CD8-positive, alpha-beta memory T cell (primary cell): ENCODE results near the gene RNPEP. TPM values are rescaled to one million over a fixed set of nuclear protein-coding genes. Genes with fewer than 3 reads are reported as not detected.
"Not testable (repeated sequence)": the region's sequence is repeated elsewhere in the genome, so short reads cannot be mapped to it uniquely, and the experiment has no call there.

Source experiments
- CTCF ChIA-PET: fragments of 350-600 bp; sonication (Branson Sonifier 250); formaldehyde crosslinking; loops from one replicate; lab custom pipeline; 2021; ENCODE audit warnings: antibody characterized with exemption; lab: Charles Lee
- POLR2A ChIA-PET: fragments of 350-600 bp; sonication (Branson Sonifier 250); formaldehyde crosslinking; loops from one replicate; lab custom pipeline; 2021; ENCODE audit warnings: antibody characterized with exemption; lab: Charles Lee
- DNase-seq, 5 donors: peaks; one replicate each; pipeline versions ENCODE4 v3.0.0 to v3.0.0-alpha.2; 2020 to 2022; ENCODE audit warnings: mixed read lengths in 1 of 5
- H3K27ac ChIP-seq: one replicate; pipeline ENCODE4 v1.7.0; 2013; ENCODE audit warnings: low read depth, mild to moderate bottlenecking, low read length, moderate library complexity
- H3K27me3 ChIP-seq: 2 replicates; pipeline ENCODE4 v1.7.0; 2013; ENCODE audit warnings: low read length, mild to moderate bottlenecking; ENCODE audit not compliant: insufficient read depth, poor library complexity, severe bottlenecking
- H3K36me3 ChIP-seq: 2 replicates; pipeline ENCODE4 v1.7.0; 2013; ENCODE audit warnings: mild to moderate bottlenecking, low read length, moderate library complexity; ENCODE audit not compliant: insufficient read depth
- H3K4me1 ChIP-seq: 2 replicates; pipeline ENCODE4 v1.7.0; 2013; ENCODE audit warnings: mild to moderate bottlenecking, low read length, moderate library complexity; ENCODE audit not compliant: insufficient read depth
- H3K4me3 ChIP-seq: 2 replicates; pipeline ENCODE4 v1.7.0; 2013; ENCODE audit warnings: mild to moderate bottlenecking, low read length
- H3K9me3 ChIP-seq: 2 replicates; pipeline ENCODE4 v1.7.0; 2013; ENCODE audit warnings: mild to moderate bottlenecking, low read length
- H3K27ac Mint-ChIP-seq, 8 donors: one replicate each; pipeline ENCODE4 v1.8.0; 2020 to 2021; ENCODE audit warnings: mixed read lengths in 8 of 8, mild to moderate bottlenecking in 6 of 8, inconsistent platforms in 3 of 8, moderate library complexity in 3 of 8
- H3K27me3 Mint-ChIP-seq, 2 donors: one replicate each; pipeline ENCODE4 v1.8.0; 2020 to 2021; ENCODE audit warnings: mixed read lengths in 2 of 2, mild to moderate bottlenecking in 1 of 2, moderate library complexity in 1 of 2
- H3K36me3 Mint-ChIP-seq, 3 donors: one replicate each; pipeline ENCODE4 v1.8.0; 2020 to 2021; ENCODE audit warnings: mixed read lengths in 3 of 3, inconsistent platforms in 1 of 3, mild to moderate bottlenecking in 1 of 3
- H3K4me1 Mint-ChIP-seq, 3 donors: one replicate each; pipeline ENCODE4 v1.8.0; 2020 to 2021; ENCODE audit warnings: mixed read lengths in 3 of 3, inconsistent platforms in 1 of 3, mild to moderate bottlenecking in 1 of 3
- H3K4me3 Mint-ChIP-seq, 7 donors: one replicate each; pipeline ENCODE4 v1.8.0; 2020 to 2021; ENCODE audit warnings: mixed read lengths in 7 of 7, mild to moderate bottlenecking in 6 of 7, moderate library complexity in 4 of 7, inconsistent platforms in 2 of 7
- H3K9me3 Mint-ChIP-seq, 5 donors: one replicate each; pipeline ENCODE4 v1.8.0; 2020 to 2022; ENCODE audit warnings: mixed read lengths in 5 of 5, mild to moderate bottlenecking in 3 of 5, moderate library complexity in 2 of 5, inconsistent platforms in 1 of 5
- polyA plus RNA-seq: library from polyadenylated mRNA; unstranded; fragments of 300-500 nt; fragmentation: Illumina TruSeq; gene quantifications from one replicate; pipeline ENCODE4 v1.2.3, GENCODE V29; 2021
- total RNA-seq, 2 experiments: library from RNA; stranded (reverse); gene quantifications; one replicate each; pipeline ENCODE4 v1.2.3, GENCODE V29; 2021

Gene RNPEP
- total and polyA plus RNA-seq, 3 experiments from 2014 or later: 30.5 to 36.3 (median 33.2) TPM

DNA sequence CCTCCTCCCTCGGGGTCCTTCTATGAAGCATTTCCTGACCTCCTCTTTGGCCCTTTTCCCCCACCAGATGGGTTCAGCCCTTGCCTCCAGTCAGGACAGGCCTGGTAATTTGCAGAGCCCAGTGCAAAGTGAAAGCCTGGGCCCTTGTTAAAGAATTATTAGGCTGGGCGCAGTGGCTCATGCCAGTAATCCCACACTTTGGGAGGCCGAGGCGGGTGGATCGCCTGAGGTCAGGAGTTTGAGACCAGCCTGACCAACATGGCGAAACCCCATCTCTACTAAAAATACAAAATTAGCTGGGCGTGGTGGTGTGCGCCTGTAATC, 36.7 kb downstream of the RNPEP start:
- H3K36me3 ChIP-seq, H3K9me3 Mint-ChIP-seq, H3K27me3 ChIP-seq, DNase-seq, POLR2A ChIA-PET, CTCF ChIA-PET, H3K27ac Mint-ChIP-seq, H3K4me3 ChIP-seq, H3K36me3 Mint-ChIP-seq, H3K4me3 Mint-ChIP-seq, H3K9me3 ChIP-seq, H3K4me1 Mint-ChIP-seq, H3K4me1 ChIP-seq: not testable (repeated sequence)
- peak overlapping the region; percentile 39 for H3K27ac ChIP-seq
- peaks cover 5 to 24% of the 10 kb centered on the region in 2 donors for H3K27me3 Mint-ChIP-seq

DNA sequence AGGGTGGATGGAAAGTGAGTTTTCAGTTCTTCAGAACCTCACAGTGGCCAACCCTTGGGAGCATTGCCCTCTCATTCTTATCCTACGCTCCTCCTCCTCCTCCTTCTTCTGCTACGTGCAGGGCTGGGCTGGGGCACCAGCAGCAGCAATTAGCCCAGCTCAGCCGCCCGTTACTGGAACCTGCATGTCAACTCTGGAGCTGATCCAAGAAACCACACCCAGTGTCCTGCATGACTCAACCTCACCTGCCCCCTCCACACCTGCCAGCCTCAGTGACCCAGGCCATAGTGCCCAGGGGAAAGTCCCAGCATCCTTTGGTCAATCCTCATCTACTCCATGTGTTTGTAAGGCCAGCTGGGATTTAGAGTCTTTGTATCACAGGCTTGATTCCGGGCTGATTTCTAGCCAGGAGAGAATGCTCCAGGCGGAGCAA, 40.6 kb downstream of the RNPEP start:
- Mint-ChIP-seq H3K27me3 (peaks cover 8 to 20% of the 10 kb centered on the region in 2 donors), H3K27ac (no peak overlapping the region), H3K36me3 (no peaks in the 10 kb centered on the region), H3K4me1 (no peaks in the 10 kb centered on the region), H3K4me3 (no peak overlapping the region), H3K9me3 (no peaks in the 10 kb centered on the region)
- H3K36me3 ChIP-seq: no peaks in the 10 kb centered on the region
- H3K27ac ChIP-seq: no peak overlapping the region
- no peaks in the 10 kb centered on the region for H3K9me3 ChIP-seq
- no peak for DNase-seq
- ChIA-PET CTCF (no interaction called here), POLR2A (no interaction called here)
- no peaks in the 10 kb centered on the region for H3K27me3 ChIP-seq
- no peaks in the 10 kb centered on the region for H3K4me1 ChIP-seq
- H3K4me3 ChIP-seq: no peak overlapping the region

DNA sequence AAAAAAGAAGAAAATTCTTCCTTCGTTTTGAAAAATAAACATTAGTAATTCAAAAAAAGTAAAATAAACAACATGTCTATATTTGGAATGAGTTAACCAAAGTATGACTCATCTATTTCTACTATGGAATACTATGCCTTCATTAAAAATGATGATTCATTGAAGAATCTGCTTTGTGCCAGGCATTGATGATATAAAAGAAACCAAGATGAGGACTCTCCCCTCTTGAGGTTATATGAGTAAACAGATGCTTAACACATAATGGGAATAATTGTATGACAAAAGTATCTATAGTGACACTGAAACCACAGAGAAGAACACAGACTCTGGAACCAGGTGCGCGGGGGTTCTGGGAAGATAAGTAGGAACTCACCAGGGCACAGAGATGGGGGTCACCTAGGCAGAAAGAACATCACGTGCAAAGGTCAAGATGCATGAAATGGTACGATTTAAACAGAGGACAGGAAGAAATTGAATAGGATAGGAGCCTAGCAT, 46.8 kb downstream of the RNPEP start:
- no peaks in the 10 kb centered on the region for H3K4me1 Mint-ChIP-seq
- Histone ChIP-seq H3K36me3 (no peaks in the 10 kb centered on the region), H3K27ac (no peak overlapping the region), H3K4me3 (no peak overlapping the region), H3K4me1 (no peaks in the 10 kb centered on the region), H3K9me3 (no peaks in the 10 kb centered on the region), H3K27me3 (no peaks in the 10 kb centered on the region)
- H3K27ac Mint-ChIP-seq: no peak overlapping the region
- no peak for DNase-seq
- no peaks in the 10 kb centered on the region for H3K9me3 Mint-ChIP-seq
- H3K36me3 Mint-ChIP-seq: no peaks in the 10 kb centered on the region
- CTCF ChIA-PET: no interaction called here
- no peak overlapping the region for H3K4me3 Mint-ChIP-seq
- H3K27me3 Mint-ChIP-seq: peaks cover 3 to 5% of the 10 kb centered on the region in 2 donors
- POLR2A ChIA-PET: no interaction called here

DNA sequence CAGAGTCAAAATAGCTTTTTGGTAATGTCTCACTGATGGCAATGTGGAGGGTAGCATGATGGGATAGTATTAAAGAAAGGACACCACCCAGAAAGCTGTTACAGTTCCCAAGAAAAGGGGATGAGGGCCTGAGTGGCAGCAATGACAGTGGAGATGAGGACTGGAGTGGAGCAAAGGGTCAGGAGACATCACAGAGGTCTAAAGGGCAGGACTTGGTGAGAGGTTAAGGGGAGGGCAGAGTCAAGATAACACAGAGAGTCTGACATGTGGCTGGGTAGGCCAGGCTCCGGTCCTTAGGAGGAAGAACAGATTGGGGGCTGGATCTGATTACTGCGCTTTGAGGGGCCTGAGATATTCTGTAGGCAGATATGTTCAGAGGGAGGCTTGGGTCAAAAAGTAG, 47.3 kb downstream of the RNPEP start:
- H3K4me3 Mint-ChIP-seq: no peak overlapping the region
- Histone ChIP-seq H3K9me3 (no peaks in the 10 kb centered on the region), H3K4me1 (no peaks in the 10 kb centered on the region), H3K4me3 (no peak overlapping the region), H3K36me3 (no peaks in the 10 kb centered on the region), H3K27me3 (no peaks in the 10 kb centered on the region), H3K27ac (no peak overlapping the region)
- DNase-seq: no peak
- H3K4me1 Mint-ChIP-seq: no peaks in the 10 kb centered on the region
- ChIA-PET CTCF (no interaction called here), POLR2A (no interaction called here)
- peaks cover 3 to 5% of the 10 kb centered on the region in 2 donors for H3K27me3 Mint-ChIP-seq
- no peak overlapping the region for H3K27ac Mint-ChIP-seq
- H3K36me3 Mint-ChIP-seq: no peaks in the 10 kb centered on the region
- no peaks in the 10 kb centered on the region for H3K9me3 Mint-ChIP-seq

DNA sequence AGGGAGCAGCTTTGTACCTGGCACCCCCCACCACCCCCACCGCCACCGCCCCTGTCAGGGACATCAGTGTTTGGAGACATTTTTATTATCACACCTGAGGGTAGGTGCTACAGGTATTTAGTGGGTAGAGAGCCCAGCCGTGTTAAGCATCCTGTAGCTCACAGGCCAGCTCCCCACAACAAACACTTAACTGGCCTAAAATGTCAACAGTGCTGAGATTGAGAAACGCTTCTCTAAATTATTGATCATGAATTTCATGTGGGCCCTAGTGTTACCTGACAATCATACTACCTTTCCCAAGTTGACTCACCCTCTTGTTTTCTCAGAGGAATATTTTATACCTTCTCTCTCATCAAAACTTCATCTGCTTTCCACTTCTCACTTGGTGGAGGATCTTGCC, 49.3 kb downstream of the RNPEP start:
- Histone ChIP-seq H3K4me3 (no peak overlapping the region), H3K4me1 (no peaks in the 10 kb centered on the region), H3K9me3 (no peaks in the 10 kb centered on the region), H3K36me3 (no peaks in the 10 kb centered on the region), H3K27me3 (no peaks in the 10 kb centered on the region), H3K27ac (no peak overlapping the region)
- H3K27ac Mint-ChIP-seq: no peak overlapping the region
- ChIA-PET POLR2A (no interaction called here), CTCF (no interaction called here)
- no peak for DNase-seq
- H3K4me1 Mint-ChIP-seq: no peaks in the 10 kb centered on the region
- H3K4me3 Mint-ChIP-seq: no peak overlapping the region
- H3K27me3 Mint-ChIP-seq: peaks cover 5% of the 10 kb centered on the region in 2 donors
- no peaks in the 10 kb centered on the region for H3K36me3 Mint-ChIP-seq
- H3K9me3 Mint-ChIP-seq: no peaks in the 10 kb centered on the region

DNA sequence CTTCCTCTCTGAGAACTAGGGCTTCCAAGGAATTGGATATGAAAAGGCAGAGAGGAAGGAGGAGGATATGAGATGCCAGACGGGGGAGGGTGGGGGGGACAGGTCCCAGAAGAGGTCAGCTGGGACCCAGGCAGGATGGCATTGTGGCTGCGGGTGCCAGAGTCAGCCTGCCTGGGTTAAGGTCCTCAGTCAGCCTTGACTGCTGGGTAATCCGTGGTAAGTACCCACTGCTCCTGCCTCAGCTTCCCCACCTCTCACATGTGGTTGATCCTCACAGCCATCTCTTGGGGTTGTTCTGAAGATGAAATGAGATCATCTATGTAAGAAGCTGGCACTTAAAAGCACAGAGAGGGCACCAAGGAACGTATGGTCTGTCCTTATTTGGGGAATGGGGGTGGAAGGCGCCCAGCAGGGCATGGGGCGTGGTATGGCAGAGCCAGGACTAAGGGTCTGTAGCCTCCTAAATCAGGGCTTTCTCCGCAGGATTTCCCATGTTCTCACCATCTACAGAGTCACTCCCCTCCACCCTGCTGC, 51.8 kb downstream of the RNPEP start:
- Mint-ChIP-seq H3K4me3 (no peak overlapping the region), H3K27ac (no peak overlapping the region), H3K4me1 (no peaks in the 10 kb centered on the region), H3K27me3 (peaks cover 5% of the 10 kb centered on the region in 2 donors), H3K36me3 (no peaks in the 10 kb centered on the region), H3K9me3 (no peaks in the 10 kb centered on the region)
- H3K4me3 ChIP-seq: no peak overlapping the region
- H3K27me3 ChIP-seq: no peaks in the 10 kb centered on the region
- no peaks in the 10 kb centered on the region for H3K4me1 ChIP-seq
- ChIA-PET POLR2A (no interaction called here), CTCF (no interaction called here)
- DNase-seq: no peak
- H3K36me3 ChIP-seq: no peaks in the 10 kb centered on the region
- no peaks in the 10 kb centered on the region for H3K9me3 ChIP-seq
- no peak overlapping the region for H3K27ac ChIP-seq

DNA sequence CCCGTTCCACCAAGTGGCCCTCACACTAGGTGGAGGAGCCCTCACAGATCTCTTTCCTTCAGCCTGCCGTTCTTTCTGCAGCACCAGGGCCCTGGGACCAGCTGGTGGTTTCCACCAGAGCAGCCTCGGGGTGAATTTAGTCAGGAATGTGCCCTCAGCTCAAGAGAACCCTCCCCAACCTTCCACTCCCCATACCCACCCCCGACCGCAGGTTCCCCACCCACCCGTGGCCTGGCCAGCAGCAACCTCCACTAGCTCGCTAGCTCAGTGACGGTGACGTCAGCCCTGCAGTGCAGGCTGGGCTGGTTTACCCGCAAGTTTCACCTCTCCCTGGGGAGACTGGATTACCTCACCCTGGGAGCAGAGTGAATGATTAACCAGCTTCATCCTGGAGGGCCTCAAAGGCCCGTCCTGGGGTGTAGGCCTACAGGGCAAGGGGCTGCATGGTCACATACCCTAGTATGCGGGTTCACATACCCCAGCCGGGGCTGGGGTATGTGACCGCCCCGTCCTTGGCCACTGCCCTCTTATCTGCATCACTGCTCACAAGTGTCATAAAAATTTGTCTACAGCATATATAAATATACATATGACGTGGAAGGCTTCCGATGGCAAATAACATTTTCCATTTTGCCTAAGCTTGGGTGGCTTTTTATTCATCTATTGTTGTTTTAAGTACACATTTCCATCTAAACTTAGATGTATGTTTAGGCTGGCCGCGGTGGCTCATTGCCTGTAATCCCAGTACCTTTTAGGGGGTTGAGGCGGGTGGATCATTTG, 52.4 kb downstream of the RNPEP start:
- peaks cover 5% of the 10 kb centered on the region in 2 donors for H3K27me3 Mint-ChIP-seq
- H3K27ac Mint-ChIP-seq: peak overlapping the region in 1 of 8 donors; percentile 59
- CTCF ChIA-PET: no interaction called here
- POLR2A ChIA-PET: no interaction called here
- no peak overlapping the region for H3K27ac ChIP-seq
- H3K36me3 Mint-ChIP-seq: peaks cover 0 to 2% (median 0%) of the 10 kb centered on the region in 3 donors
- DNase-seq: no peak
- H3K36me3 ChIP-seq: no peaks in the 10 kb centered on the region
- no peaks in the 10 kb centered on the region for H3K27me3 ChIP-seq
- no peaks in the 10 kb centered on the region for H3K4me1 ChIP-seq
- H3K4me3 Mint-ChIP-seq: no peak overlapping the region
- no peaks in the 10 kb centered on the region for H3K9me3 ChIP-seq
- H3K4me3 ChIP-seq: no peak overlapping the region
- H3K4me1 Mint-ChIP-seq: no peaks in the 10 kb centered on the region
- H3K9me3 Mint-ChIP-seq: no peaks in the 10 kb centered on the region

DNA sequence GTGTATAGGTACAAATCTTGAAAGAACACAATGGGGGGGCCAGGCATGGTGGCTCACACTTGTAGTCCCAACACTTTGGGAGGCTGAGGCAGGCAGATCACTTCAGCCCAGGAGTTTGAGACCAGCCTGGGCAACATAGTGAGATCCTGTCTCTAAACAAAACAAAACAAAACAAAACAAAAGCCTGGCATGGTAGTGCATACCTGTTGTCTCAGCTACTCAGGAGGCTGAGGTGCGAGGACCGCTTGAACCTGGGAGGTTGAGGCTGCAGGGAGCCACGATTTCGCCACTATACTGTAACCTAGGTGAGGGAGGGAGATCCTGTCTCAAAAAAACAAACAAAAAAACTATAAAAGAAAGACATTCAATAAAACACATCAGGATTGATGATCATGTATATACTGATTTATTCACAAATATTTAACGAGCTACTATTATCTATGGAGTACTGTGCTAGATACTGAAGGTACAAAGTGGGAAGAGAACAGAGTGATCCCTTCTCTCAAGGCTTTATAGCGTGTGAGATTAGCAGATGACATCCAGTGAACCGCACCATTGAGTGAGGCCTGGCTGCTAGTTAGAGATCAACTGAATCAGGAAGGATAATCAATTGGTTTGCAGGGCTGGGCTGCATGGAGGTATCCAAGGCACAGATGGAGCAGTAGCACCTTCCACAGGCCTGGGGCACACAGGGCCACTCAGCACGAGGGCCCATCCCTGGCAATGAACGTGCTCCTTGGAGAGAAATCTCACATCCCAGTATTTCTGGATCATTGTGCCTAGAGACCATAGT, 54.3 kb downstream of the RNPEP start:
- Histone ChIP-seq H3K9me3 (no peaks in the 10 kb centered on the region), H3K27me3 (no peaks in the 10 kb centered on the region), H3K4me1 (no peaks in the 10 kb centered on the region), H3K36me3 (no peaks in the 10 kb centered on the region), H3K4me3 (no peak overlapping the region), H3K27ac (no peak overlapping the region)
- DNase-seq: no peak
- Mint-ChIP-seq H3K36me3 (peaks cover 0 to 2% (median 0%) of the 10 kb centered on the region in 3 donors), H3K9me3 (no peaks in the 10 kb centered on the region), H3K4me1 (no peaks in the 10 kb centered on the region), H3K4me3 (no peak overlapping the region), H3K27me3 (peaks cover 5% of the 10 kb centered on the region in 2 donors), H3K27ac (no peak overlapping the region)
- ChIA-PET CTCF (no interaction called here), POLR2A (no interaction called here)
